ENCODE data around the gene STARD9. TPM values are rescaled to one million over a fixed set of nuclear protein-coding genes. Genes with fewer than 3 reads are reported as not detected.

The STARD9 gene
- total RNA-seq, 1 experiment from 2014 or later = 5.0 TPM

- no peaks in the 10 kb centered on the region for H3K27me3 ChIP-seq (ENCODE audit: insufficient read depth, low read length)
- H2AFZ ChIP-seq (ENCODE audit: low read depth, low read length, poor library complexity, severe bottlenecking) = no peak overlapping the region
- no peaks in the 10 kb centered on the region for H3K9me2 ChIP-seq (ENCODE audit: insufficient read depth)
- no peaks in the 10 kb centered on the region for H3K4me1 ChIP-seq (ENCODE audit: control insufficient read depth in 1 of 2, insufficient read depth in 2 of 2, low read length in 2 of 2)
- no peaks in the 10 kb centered on the region; a peak in 1 of 4 replicates for H3K36me3 ChIP-seq (ENCODE audit: control insufficient read depth in 1 of 2, insufficient read depth in 2 of 2, low read length in 2 of 2)
- DNase-seq (ENCODE audit: low read depth, low spot score) (no peak), ATAC-seq (no peak)
- H3K9me3 ChIP-seq (ENCODE audit: control insufficient read depth in 1 of 2, insufficient read depth in 1 of 2, low read depth in 1 of 2, low read length in 2 of 2) = no peaks in the 10 kb centered on the region
- no peak overlapping the region for H3K4me2 ChIP-seq (ENCODE audit: low read length)
- H3K9ac ChIP-seq (ENCODE audit: low read length) = no peak overlapping the region
- no peak overlapping the region for H3K4me3 ChIP-seq (replicated peaks in 1 of 2; ENCODE audit: low read depth in 1 of 2, low read length in 2 of 2)
- RAD21 ChIA-PET (ENCODE audit: low non-redundant PET in 1 of 2, low total read pairs in 2 of 2, uncharacterized antibody in 2 of 2, unreplicated experiment in 2 of 2) = no interaction called here
- POLR2A ChIA-PET = no interaction called here
- H3K27ac ChIP-seq (ENCODE audit: low read depth, low read length) = no peak overlapping the region
- H3K79me2 ChIP-seq (ENCODE audit: insufficient read depth, low read length) = no peaks in the 10 kb centered on the region
- CTCF ChIA-PET = no interaction called here
- no peaks in the 10 kb centered on the region for H4K20me1 ChIP-seq (ENCODE audit: insufficient read depth)
- BruUV-seq (replicated peaks) = no TSS peak
- TF ChIP-seq ZFX (IDR thresholded peaks at IDR 0.05) (no peak), CBX3 (IDR thresholded peaks at IDR 0.05; ENCODE audit: low read depth) (no peak), SP1 (IDR thresholded peaks at IDR 0.05; ENCODE audit: low read depth) (no peak), EZH2 (IDR thresholded peaks at IDR 0.05) (no peak), POLR2AphosphoS5 (IDR thresholded peaks at IDR 0.05; ENCODE audit: low read depth, low read length) (no peak), ELF1 (IDR thresholded peaks at IDR 0.05; ENCODE audit: borderline replicate concordance, low read depth) (no peak), EZH2phosphoT487 (IDR thresholded peaks at IDR 0.05; ENCODE audit: borderline replicate concordance) (no peak), SRF (IDR thresholded peaks at IDR 0.05; ENCODE audit: low read depth) (no peak), CEBPB (IDR thresholded peaks at IDR 0.05; ENCODE audit: low read depth) (no peak), ZBTB33 (IDR thresholded peaks at IDR 0.05; ENCODE audit: extremely low read depth, insufficient replicate concordance, low read length) (no peak), EGR1 (IDR thresholded peaks at IDR 0.05; ENCODE audit: low read depth) (no peak)
- TF ChIP-seq, protein P1, sequence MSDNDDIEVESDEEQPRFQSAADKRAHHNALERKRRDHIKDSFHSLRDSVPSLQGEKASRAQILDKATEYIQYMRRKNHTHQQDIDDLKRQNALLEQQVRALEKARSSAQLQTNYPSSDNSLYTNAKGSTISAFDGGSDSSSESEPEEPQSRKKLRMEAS (IDR thresholded peaks at IDR 0.05) = no peak
- TF ChIP-seq, protein P2, sequence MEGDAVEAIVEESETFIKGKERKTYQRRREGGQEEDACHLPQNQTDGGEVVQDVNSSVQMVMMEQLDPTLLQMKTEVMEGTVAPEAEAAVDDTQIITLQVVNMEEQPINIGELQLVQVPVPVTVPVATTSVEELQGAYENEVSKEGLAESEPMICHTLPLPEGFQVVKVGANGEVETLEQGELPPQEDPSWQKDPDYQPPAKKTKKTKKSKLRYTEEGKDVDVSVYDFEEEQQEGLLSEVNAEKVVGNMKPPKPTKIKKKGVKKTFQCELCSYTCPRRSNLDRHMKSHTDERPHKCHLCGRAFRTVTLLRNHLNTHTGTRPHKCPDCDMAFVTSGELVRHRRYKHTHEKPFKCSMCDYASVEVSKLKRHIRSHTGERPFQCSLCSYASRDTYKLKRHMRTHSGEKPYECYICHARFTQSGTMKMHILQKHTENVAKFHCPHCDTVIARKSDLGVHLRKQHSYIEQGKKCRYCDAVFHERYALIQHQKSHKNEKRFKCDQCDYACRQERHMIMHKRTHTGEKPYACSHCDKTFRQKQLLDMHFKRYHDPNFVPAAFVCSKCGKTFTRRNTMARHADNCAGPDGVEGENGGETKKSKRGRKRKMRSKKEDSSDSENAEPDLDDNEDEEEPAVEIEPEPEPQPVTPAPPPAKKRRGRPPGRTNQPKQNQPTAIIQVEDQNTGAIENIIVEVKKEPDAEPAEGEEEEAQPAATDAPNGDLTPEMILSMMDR (IDR thresholded peaks at IDR 0.05 in 2 of 3, conservative IDR thresholded peaks at IDR 0.05 in 1 of 3; ENCODE audit: borderline replicate concordance in 1 of 3, insufficient read depth in 1 of 3, low read depth in 2 of 3, low read length in 2 of 3) = no peak
- intact Hi-C loops (cut with micrococcal nuclease) = no loop called here
These were observed 117.1 kb downstream of the STARD9 start for GRCh38 chr15:42692536-42692935.
